HEK293 (cell line): Measurements from ENCODE around the gene ZNF503.

Experiments used
- CTCF ChIA-PET: fragments of 350-600 bp; formaldehyde crosslinking; extraction: SDS; loops from one replicate; lab custom pipeline; 2021; ENCODE audit warnings: antibody characterized with exemption; lab: Yijun Ruan, JAX
- POLR2A ChIA-PET: fragments of 300-600 bp; formaldehyde crosslinking; extraction: SDS; loops from one replicate; lab custom pipeline; 2020; ENCODE audit warnings: antibody characterized with exemption, inconsistent platforms; lab: Yijun Ruan, JAX
- H3K27ac ChIP-seq: fragments of 200-500 bp; sonication (Bioruptor generic); 2 replicates; pipeline ENCODE4 v1.5.1; 2014; ENCODE audit warnings: low read depth, low read length, control low read depth, inconsistent platforms; ENCODE audit errors: extremely low read depth
- H3K36me3 ChIP-seq, 2 experiments: fragments of 200-500 bp in 1 of 2; sonication (Bioruptor generic) in 1 of 2; 1 replicate in 1 of 2; 2 replicates in 1 of 2; pipeline ENCODE4 v1.5.1; 2014 to 2017; ENCODE audit warnings: inconsistent platforms in 2 of 2, low read length in 2 of 2; ENCODE audit not compliant: control insufficient read depth in 2 of 2, insufficient read depth in 1 of 2
- H3K4me1 ChIP-seq: fragments of 200-500 bp; sonication (Bioruptor generic); 2 replicates; pipeline ENCODE4 v1.5.1; 2014; ENCODE audit warnings: mild to moderate bottlenecking, low read length, inconsistent platforms; ENCODE audit not compliant: control insufficient read depth, insufficient read depth
- H3K4me3 ChIP-seq: 2 replicates; pipeline ENCODE4 v1.5.1; 2011; ENCODE audit warnings: low read depth, mild to moderate bottlenecking, control low read depth, low read length, moderate library complexity
- H3K9me3 ChIP-seq: fragments of 200-500 bp; sonication (Bioruptor generic); 2 replicates; pipeline ENCODE4 v1.5.1; 2014; ENCODE audit warnings: low read depth, low read length, inconsistent platforms; ENCODE audit not compliant: control insufficient read depth, insufficient read depth
- BCL11A ChIP-seq: fragments of 450-650 bp; formaldehyde crosslinking; IDR thresholded peaks from 2 replicates; pipeline ENCODE4 v1.5.1; 2016; ENCODE audit warnings: low read depth, missing biosample characterization, missing genetic modification characterization
- BCL11B ChIP-seq: fragments of 450-650 bp; formaldehyde crosslinking; IDR thresholded peaks from 2 replicates; pipeline ENCODE4 v1.5.1; 2016; ENCODE audit warnings: low read depth, missing biosample characterization, missing genetic modification characterization
- CTCF ChIP-seq: fragments of 450-650 bp; formaldehyde crosslinking; IDR thresholded peaks from 2 replicates; pipeline ENCODE4 v1.5.1; 2016; ENCODE audit warnings: missing biosample characterization, missing genetic modification characterization
- GFI1B ChIP-seq: fragments of 450-650 bp; formaldehyde crosslinking; IDR thresholded peaks from 2 replicates; pipeline ENCODE4 v1.5.1; 2016; ENCODE audit warnings: missing biosample characterization, missing genetic modification characterization
- GLIS1 ChIP-seq: fragments of 450-650 bp; formaldehyde crosslinking; IDR thresholded peaks from 2 replicates; pipeline ENCODE4 v1.5.1; 2016; ENCODE audit warnings: missing biosample characterization, missing genetic modification characterization
- MYNN ChIP-seq: fragments of 450-650 bp; formaldehyde crosslinking; IDR thresholded peaks from 2 replicates; pipeline ENCODE4 v1.5.1; 2016; ENCODE audit warnings: missing biosample characterization, missing genetic modification characterization, borderline replicate concordance
- PRDM6 ChIP-seq: fragments of 450-650 bp; formaldehyde crosslinking; IDR thresholded peaks from 2 replicates; pipeline ENCODE4 v1.5.1; 2017; ENCODE audit warnings: missing biosample characterization, missing genetic modification characterization
- ZBTB1 ChIP-seq: fragments of 450-650 bp; formaldehyde crosslinking; IDR thresholded peaks from 2 replicates; pipeline ENCODE4 v1.5.1; 2016; ENCODE audit warnings: missing biosample characterization, missing genetic modification characterization
- ZBTB10 ChIP-seq: fragments of 450-650 bp; formaldehyde crosslinking; IDR thresholded peaks from 2 replicates; pipeline ENCODE4 v1.5.1; 2016; ENCODE audit warnings: missing biosample characterization, missing genetic modification characterization
- ZNF10 ChIP-seq: fragments of 450-650 bp; formaldehyde crosslinking; IDR thresholded peaks from 2 replicates; pipeline ENCODE4 v1.5.1; 2017; ENCODE audit warnings: missing biosample characterization, missing genetic modification characterization
- ZNF140 ChIP-seq: fragments of 450-650 bp; formaldehyde crosslinking; IDR thresholded peaks from 2 replicates; pipeline ENCODE4 v1.5.1; 2016; ENCODE audit warnings: missing biosample characterization, missing genetic modification characterization
- ZNF211 ChIP-seq: fragments of 450-650 bp; formaldehyde crosslinking; IDR thresholded peaks from 2 replicates; pipeline ENCODE4 v1.5.1; 2016; ENCODE audit warnings: low read depth, missing biosample characterization, missing genetic modification characterization
- ZNF248 ChIP-seq: fragments of 450-650 bp; formaldehyde crosslinking; IDR thresholded peaks from 2 replicates; pipeline ENCODE4 v1.5.1; 2017; ENCODE audit warnings: missing biosample characterization, missing genetic modification characterization
- ZNF324 ChIP-seq: fragments of 450-650 bp; formaldehyde crosslinking; IDR thresholded peaks from 2 replicates; pipeline ENCODE4 v1.5.1; 2016; ENCODE audit warnings: missing biosample characterization, missing genetic modification characterization
- ZNF341 ChIP-seq: fragments of 450-650 bp; formaldehyde crosslinking; IDR thresholded peaks from 2 replicates; pipeline ENCODE4; 2016; ENCODE audit warnings: low read depth, missing biosample characterization, missing genetic modification characterization
- ZNF37A ChIP-seq: fragments of 450-650 bp; IDR thresholded peaks from 2 replicates; pipeline ENCODE4 v1.5.1; 2018; ENCODE audit warnings: missing biosample characterization, missing genetic modification characterization
- ZNF449 ChIP-seq: fragments of 450-650 bp; formaldehyde crosslinking; IDR thresholded peaks from 2 replicates; pipeline ENCODE4 v1.5.1; 2017; ENCODE audit warnings: missing biosample characterization, mild to moderate bottlenecking, missing genetic modification characterization, moderate library complexity
- ZNF596 ChIP-seq: fragments of 450-650 bp; IDR thresholded peaks from 2 replicates; pipeline ENCODE4 v1.5.0; 2018; ENCODE audit warnings: missing biosample characterization, mild to moderate bottlenecking, missing genetic modification characterization, moderate library complexity
- ZNF629 ChIP-seq: fragments of 450-650 bp; formaldehyde crosslinking; IDR thresholded peaks from 2 replicates; pipeline ENCODE4 v1.5.1; 2017; ENCODE audit warnings: missing biosample characterization, missing genetic modification characterization
- ZNF677 ChIP-seq: fragments of 450-650 bp; IDR thresholded peaks from 2 replicates; pipeline ENCODE4 v1.5.0; 2018; ENCODE audit warnings: missing biosample characterization, mild to moderate bottlenecking, missing genetic modification characterization, moderate library complexity
- ZSCAN30 ChIP-seq: fragments of 450-650 bp; IDR thresholded peaks from 2 replicates; pipeline ENCODE4 v1.5.1; 2018; ENCODE audit warnings: missing biosample characterization, mild to moderate bottlenecking, missing genetic modification characterization, moderate library complexity
- ZXDB ChIP-seq: fragments of 450-650 bp; formaldehyde crosslinking; IDR thresholded peaks from 2 replicates; pipeline ENCODE4 v1.5.1; 2016; ENCODE audit warnings: missing biosample characterization, missing genetic modification characterization
- TF ChIP-seq, protein P1 (sequence below): fragments of 450-650 bp; formaldehyde crosslinking; IDR thresholded peaks from 2 replicates; pipeline ENCODE4 v1.5.1; 2016; ENCODE audit warnings: missing biosample characterization, missing genetic modification characterization
- TF ChIP-seq, protein P2 (sequence below): sonication (generic); formaldehyde crosslinking; IDR thresholded peaks from 2 replicates; pipeline ENCODE4 v1.8.1; 2022; ENCODE audit warnings: mild to moderate bottlenecking, moderate library complexity, missing genetic modification reagents

Gene ZNF503

DNA sequence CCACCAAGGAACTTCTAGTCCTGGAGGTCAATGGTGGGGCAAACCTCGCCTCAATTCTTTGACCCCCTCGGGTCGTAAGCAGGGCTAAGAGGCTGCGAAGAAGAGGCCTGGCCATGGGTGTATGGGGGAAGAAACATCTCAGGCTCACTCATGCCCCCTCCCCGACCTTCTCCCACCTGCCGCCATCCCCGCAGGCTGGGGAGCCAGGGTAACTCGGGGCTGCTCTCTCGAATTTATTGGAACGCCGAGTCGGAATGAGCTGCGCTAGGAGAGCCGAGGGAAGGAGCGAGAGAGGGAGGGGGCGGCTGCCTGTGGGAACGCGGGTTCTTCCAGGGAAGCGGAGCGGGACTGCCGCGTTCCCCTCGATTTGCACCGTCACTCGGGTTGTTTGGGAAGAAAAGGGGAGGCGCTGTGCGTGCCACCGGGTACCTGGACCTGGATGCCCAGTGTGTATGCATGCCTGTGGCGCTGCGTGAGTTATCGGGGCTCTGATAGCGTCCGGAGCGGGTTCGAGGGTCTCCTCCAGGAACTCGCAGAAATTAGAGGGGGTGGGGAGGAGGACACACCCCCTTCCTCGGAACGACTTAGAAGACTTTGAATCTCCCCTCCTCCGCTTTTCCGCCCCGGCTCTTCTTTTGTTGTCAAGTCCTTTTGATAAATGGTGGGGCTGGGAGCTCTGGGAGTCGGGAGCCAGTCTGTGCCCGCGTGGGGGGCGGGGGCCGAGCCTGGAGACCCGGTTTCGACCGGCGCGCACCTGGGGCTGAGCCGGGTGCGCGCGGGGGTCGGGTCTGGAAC, 1.8 kb upstream of the ZNF503 start (continued):
- TF ChIP-seq GLIS1, result peak; percentile 61; the same call in 1 of the 2 replicates
- TF ChIP-seq, all 188 proteins: peak for 46

GRCh38 chr10:75402486-75403143, 1.1 kb upstream of the ZNF503 start:
- H3K4me3 ChIP-seq, result peak overlapping the region; percentile 51
- ChIA-PET CTCF (interaction anchor here (0.6 to 2.2 kb wide), 5 partner anchors 115 to 1143 kb away, joined by 3 to 8 read pairs (median 3); partner anchors contain the start of gene COMTD1), POLR2A (interaction anchor here (0.7 to 3.3 kb wide), 29 partner anchors 7 to 901 kb away, joined by 3 to 15 read pairs (median 6); partner anchors contain the start of genes LRMDA and SAMD8)
- H3K4me1 ChIP-seq, result no peaks in the 10 kb centered on the region
- H3K36me3 ChIP-seq, result peaks cover 0 to 42% of the 10 kb centered on the region in 2 experiments; a peak in 2 of 3 replicates
- no peaks in the 10 kb centered on the region for H3K9me3 ChIP-seq
- H3K27ac ChIP-seq, result peak overlapping the region; percentile 100
- TF ChIP-seq ZNF324 (tag by site-specific recombination) (peak; percentile 10; the same call in 1 of the 2 replicates), ZNF677 (no peak), BCL11B (tag by site-specific recombination) (peak; percentile 91), ZNF10 (peak; percentile 71; the same call in 1 of the 2 replicates), PRDM6 (tag by site-specific recombination) (peak; percentile 63), ZNF140 (tag by site-specific recombination) (no peak), ZNF248 (tag by site-specific recombination) (no peak), ZNF341 (tag by site-specific recombination) (peak; percentile 58; the same call in 1 of the 2 replicates), ZXDB (tag by site-specific recombination) (peak; percentile 98), ZNF596 (peak; percentile 100), ZNF449 (tag by site-specific recombination) (0 out of 2 replicates have a peak, but pooled peaks have one; percentile 33), ZSCAN30 (tag by site-specific recombination) (peak; percentile 91), ZBTB1 (peak; percentile 84), ZBTB10 (tag by site-specific recombination) (peak; percentile 97), ZNF37A (tag by site-specific recombination) (no peak), GFI1B (tag by site-specific recombination) (peak; percentile 99), BCL11A (tag by site-specific recombination) (peak; percentile 79; the same call in 1 of the 2 replicates), CTCF (tag by site-specific recombination) (peak; percentile 7; the same call in 1 of the 2 replicates), ZNF211 (tag by site-specific recombination) (no peak), MYNN (tag by site-specific recombination) (no peak), ZNF629 (tag by site-specific recombination) (peak; percentile 72)
- TF ChIP-seq, protein P1, sequence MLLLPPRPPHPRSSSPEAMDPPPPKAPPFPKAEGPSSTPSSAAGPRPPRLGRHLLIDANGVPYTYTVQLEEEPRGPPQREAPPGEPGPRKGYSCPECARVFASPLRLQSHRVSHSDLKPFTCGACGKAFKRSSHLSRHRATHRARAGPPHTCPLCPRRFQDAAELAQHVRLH (tag by site-specific recombination), result peak; percentile 88
- TF ChIP-seq, protein P2, sequence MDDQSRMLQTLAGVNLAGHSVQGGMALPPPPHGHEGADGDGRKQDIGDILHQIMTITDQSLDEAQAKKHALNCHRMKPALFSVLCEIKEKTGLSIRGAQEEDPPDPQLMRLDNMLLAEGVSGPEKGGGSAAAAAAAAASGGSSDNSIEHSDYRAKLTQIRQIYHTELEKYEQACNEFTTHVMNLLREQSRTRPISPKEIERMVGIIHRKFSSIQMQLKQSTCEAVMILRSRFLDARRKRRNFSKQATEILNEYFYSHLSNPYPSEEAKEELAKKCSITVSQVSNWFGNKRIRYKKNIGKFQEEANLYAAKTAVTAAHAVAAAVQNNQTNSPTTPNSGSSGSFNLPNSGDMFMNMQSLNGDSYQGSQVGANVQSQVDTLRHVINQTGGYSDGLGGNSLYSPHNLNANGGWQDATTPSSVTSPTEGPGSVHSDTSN (CRISPR knock-in tag), result no peak
